ENCODE measurements around the gene ATP8A2. TPM values are rescaled to one million over a fixed set of nuclear protein-coding genes. Genes with fewer than 3 reads are reported as not detected.

ATP8A2 gene
- total and polyA plus RNA-seq, 4 donors, result 0.31 to 2.7 (median 1.1) TPM

GRCh38 chr13:25872481-25873241 is 500.9 kb downstream of the ATP8A2 start:
- H3K4me1 ChIP-seq (ENCODE audit: control insufficient read depth in 5 of 5, insufficient read depth in 5 of 5, low read length in 5 of 5), result peaks cover 0 to 3% (median 0%) of the 10 kb centered on the region in 5 donors
- no peak overlapping the region for H3K9ac ChIP-seq (ENCODE audit: insufficient read depth in 1 of 2, low read length in 2 of 2)
- H3K27ac ChIP-seq (ENCODE audit: low read depth in 1 of 2, low read length in 1 of 2), result no peak overlapping the region
- no peaks in the 10 kb centered on the region for H3K27me3 ChIP-seq (ENCODE audit: control insufficient read depth in 3 of 3, insufficient read depth in 3 of 3, low read length in 2 of 3)
- 65 to 76% methylated on average over 7 of the region's 7 CpGs for WGBS, 2 donors
- peaks cover 0 to 4% (median 1%) of the 10 kb centered on the region in 4 donors for H3K9me3 ChIP-seq (ENCODE audit: control insufficient read depth in 4 of 4, insufficient read depth in 3 of 4, low read length in 3 of 4)
- no peak for ATAC-seq (ENCODE audit: insufficient read depth, low FRiP score)
- H3K4me3 ChIP-seq, result no peak overlapping the region
- no peak for TF ChIP-seq CTCF (IDR thresholded peaks at IDR 0.05; ENCODE audit: control extremely low read depth, extremely low read depth)
- no peak for DNase-seq
- no peaks in the 10 kb centered on the region for H3K36me3 ChIP-seq (ENCODE audit: control insufficient read depth in 4 of 4, insufficient read depth in 4 of 4, low read length in 4 of 4)

GRCh38 chr13:25873242-25873612 is 501.5 kb downstream of the ATP8A2 start:
- Histone ChIP-seq H3K4me1 (ENCODE audit: control insufficient read depth in 5 of 5, insufficient read depth in 5 of 5, low read length in 5 of 5) (peaks cover 0 to 3% (median 0%) of the 10 kb centered on the region in 5 donors), H3K27me3 (ENCODE audit: control insufficient read depth in 3 of 3, insufficient read depth in 3 of 3, low read length in 2 of 3) (no peaks in the 10 kb centered on the region), H3K9me3 (ENCODE audit: control insufficient read depth in 4 of 4, insufficient read depth in 3 of 4, low read length in 3 of 4) (peaks cover 0 to 4% (median 1%) of the 10 kb centered on the region in 4 donors), H3K9ac (ENCODE audit: insufficient read depth in 1 of 2, low read length in 2 of 2) (no peak overlapping the region), H3K4me3 (no peak overlapping the region), H3K27ac (ENCODE audit: low read depth in 1 of 2, low read length in 1 of 2) (no peak overlapping the region), H3K36me3 (ENCODE audit: control insufficient read depth in 4 of 4, insufficient read depth in 4 of 4, low read length in 4 of 4) (no peaks in the 10 kb centered on the region)
- WGBS, 2 donors, result 67 to 81% methylated on average over 2 of the region's 2 CpGs
- no peak for TF ChIP-seq CTCF (IDR thresholded peaks at IDR 0.05; ENCODE audit: control extremely low read depth, extremely low read depth)
- DNase-seq (no peak), ATAC-seq (ENCODE audit: insufficient read depth, low FRiP score) (no peak)

- Histone ChIP-seq H3K27me3 (ENCODE audit: control insufficient read depth in 3 of 3, insufficient read depth in 3 of 3, low read length in 2 of 3) (no peaks in the 10 kb centered on the region), H3K36me3 (ENCODE audit: control insufficient read depth in 4 of 4, insufficient read depth in 4 of 4, low read length in 4 of 4) (no peaks in the 10 kb centered on the region), H3K9me3 (ENCODE audit: control insufficient read depth in 4 of 4, insufficient read depth in 3 of 4, low read length in 3 of 4) (peaks cover 0 to 4% (median 1%) of the 10 kb centered on the region in 4 donors), H3K9ac (ENCODE audit: insufficient read depth in 1 of 2, low read length in 2 of 2) (no peak overlapping the region), H3K27ac (ENCODE audit: low read depth in 1 of 2, low read length in 1 of 2) (no peak overlapping the region), H3K4me1 (ENCODE audit: control insufficient read depth in 5 of 5, insufficient read depth in 5 of 5, low read length in 5 of 5) (peaks cover 0 to 3% (median 0%) of the 10 kb centered on the region in 5 donors), H3K4me3 (no peak overlapping the region)
- WGBS, 2 donors, result 72 to 83% methylated on average over 11 of the region's 11 CpGs
- ATAC-seq (ENCODE audit: insufficient read depth, low FRiP score) (no peak), DNase-seq (no peak)
- TF ChIP-seq CTCF (IDR thresholded peaks at IDR 0.05; ENCODE audit: control extremely low read depth, extremely low read depth), result no peak
Measured at GRCh38 chr13:25874064-25874737, 502.4 kb downstream of the ATP8A2 start.
